SW 1271 (cell line): Measurements from ENCODE around the gene ADORA2A.
"Not testable (repeated sequence)": the region's sequence is repeated elsewhere in the genome, so short reads cannot be mapped to it uniquely, and the experiment has no call there.

Source experiments
- DNase-seq, 2 experiments: peaks; one replicate each; lab custom pipeline; 2025; lab: John Stamatoyannopoulos, UW

The ADORA2A gene

DNA sequence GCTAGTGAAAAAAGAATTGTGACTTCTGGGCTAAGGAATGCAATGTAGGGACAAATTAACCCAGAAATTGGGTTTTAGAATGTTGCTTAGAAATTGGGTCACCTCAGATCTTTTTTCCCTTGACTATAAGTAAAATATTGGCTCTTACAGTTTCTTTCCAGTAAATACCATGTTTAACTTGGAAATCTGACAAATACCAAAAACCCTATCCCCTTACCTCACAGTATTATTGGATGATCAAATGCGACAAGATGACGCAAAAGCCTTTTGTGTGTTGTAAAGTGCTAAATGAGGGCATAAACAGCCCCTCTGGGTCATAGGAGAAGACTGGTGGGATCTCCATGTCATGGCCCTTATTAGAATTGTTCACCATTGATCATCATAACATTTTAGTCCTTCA, 61.6 kb downstream of the ADORA2A start:
- DNase-seq, result no peak

- DNase-seq, result not testable (repeated sequence)
Observed at GRCh38 chr22:24489434-24489833, 62.0 kb downstream of the ADORA2A start.
